ENCODE measurements around the gene NFKB1.

NFKB1 gene

DNA sequence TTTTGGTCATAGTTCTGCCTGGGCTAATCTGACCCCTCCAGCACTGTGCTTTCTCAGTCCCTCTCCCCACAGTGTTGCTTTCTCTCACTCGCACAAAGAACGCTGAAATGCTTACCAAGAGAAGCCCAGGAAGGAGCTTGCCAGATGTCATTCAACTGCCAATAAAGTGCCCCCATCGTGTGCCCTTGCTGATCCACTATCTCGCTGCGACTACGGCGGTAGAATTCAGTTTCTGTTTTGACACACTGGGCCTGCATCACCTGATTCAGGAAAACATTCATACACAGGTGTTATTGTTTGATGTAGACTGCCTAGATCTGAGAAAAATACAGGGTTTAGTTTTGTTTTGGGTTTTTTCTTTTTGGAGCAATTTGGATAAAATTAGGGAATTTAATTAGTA is 138.4 kb downstream of the NFKB1 start:
- POLR2A ChIA-PET, result interaction anchor here (2.5 kb wide), 1 partner anchor 187 kb away, joined by 9 read pairs; the partner anchor contains the start of gene UBE2D3
- CTCF ChIA-PET, result no interaction called here
- no peak for DNase-seq (ENCODE audit: low read depth, low spot score)
- TF ChIP-seq, protein P1, sequence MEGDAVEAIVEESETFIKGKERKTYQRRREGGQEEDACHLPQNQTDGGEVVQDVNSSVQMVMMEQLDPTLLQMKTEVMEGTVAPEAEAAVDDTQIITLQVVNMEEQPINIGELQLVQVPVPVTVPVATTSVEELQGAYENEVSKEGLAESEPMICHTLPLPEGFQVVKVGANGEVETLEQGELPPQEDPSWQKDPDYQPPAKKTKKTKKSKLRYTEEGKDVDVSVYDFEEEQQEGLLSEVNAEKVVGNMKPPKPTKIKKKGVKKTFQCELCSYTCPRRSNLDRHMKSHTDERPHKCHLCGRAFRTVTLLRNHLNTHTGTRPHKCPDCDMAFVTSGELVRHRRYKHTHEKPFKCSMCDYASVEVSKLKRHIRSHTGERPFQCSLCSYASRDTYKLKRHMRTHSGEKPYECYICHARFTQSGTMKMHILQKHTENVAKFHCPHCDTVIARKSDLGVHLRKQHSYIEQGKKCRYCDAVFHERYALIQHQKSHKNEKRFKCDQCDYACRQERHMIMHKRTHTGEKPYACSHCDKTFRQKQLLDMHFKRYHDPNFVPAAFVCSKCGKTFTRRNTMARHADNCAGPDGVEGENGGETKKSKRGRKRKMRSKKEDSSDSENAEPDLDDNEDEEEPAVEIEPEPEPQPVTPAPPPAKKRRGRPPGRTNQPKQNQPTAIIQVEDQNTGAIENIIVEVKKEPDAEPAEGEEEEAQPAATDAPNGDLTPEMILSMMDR (IDR thresholded peaks at IDR 0.05; ENCODE audit: insufficient read depth, low read length, missing control alignments), result no peak
- H3K4me3 ChIP-seq (ENCODE audit: low read depth, low read length), result no peak overlapping the region

- CTCF ChIA-PET, result interaction anchor here (0.8 kb wide), 1 partner anchor 25 kb away, joined by 3 read pairs; no protein-coding TSS in a partner anchor
- POLR2A ChIA-PET, result interaction anchor here (2.5 kb wide), 1 partner anchor 186 kb away, joined by 9 read pairs; the partner anchor contains the start of gene UBE2D3
- DNase-seq (ENCODE audit: low read depth, low spot score), result no peak
- H3K4me3 ChIP-seq (ENCODE audit: low read depth, low read length), result no peak overlapping the region
- TF ChIP-seq, protein P1 (IDR thresholded peaks at IDR 0.05; ENCODE audit: insufficient read depth, low read length, missing control alignments), result no peak
Observed at GRCh38 chr4:102640669-102641068, 139.5 kb downstream of the NFKB1 start.

DNA sequence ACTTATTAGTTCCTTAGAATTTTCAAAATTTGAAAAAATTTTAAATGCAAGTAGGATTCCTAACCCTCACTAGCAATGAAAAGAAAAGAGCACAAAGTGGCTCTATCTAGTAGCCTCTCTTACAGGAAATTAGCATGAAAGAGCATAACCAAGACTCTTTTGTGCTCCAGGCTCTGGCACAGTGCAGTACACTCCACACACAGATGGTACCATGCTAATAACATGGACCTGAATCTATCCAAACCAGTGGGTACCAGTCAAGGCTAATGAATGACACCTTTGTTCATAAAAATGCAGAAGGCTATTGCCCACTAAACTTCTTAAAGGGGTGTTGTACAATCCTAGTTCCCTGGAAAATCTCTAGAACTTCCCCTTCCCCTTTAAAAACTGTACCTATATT is 140.6 kb downstream of the NFKB1 start:
- DNase-seq (ENCODE audit: low read depth, low spot score), result no peak
- CTCF ChIA-PET, result no interaction called here
- POLR2A ChIA-PET, result no interaction called here
- TF ChIP-seq, protein P1 (IDR thresholded peaks at IDR 0.05; ENCODE audit: insufficient read depth, low read length, missing control alignments), result no peak
- no peak overlapping the region for H3K4me3 ChIP-seq (ENCODE audit: low read depth, low read length)

- no peak for DNase-seq (ENCODE audit: low read depth, low spot score)
- ChIA-PET POLR2A (interaction anchor here (1.0 kb wide), 1 partner anchor 22 kb away, joined by 3 read pairs; no protein-coding TSS in a partner anchor), CTCF (interaction anchor here (0.8 to 1.0 kb wide), 2 partner anchors 11 to 364 kb away, joined by 3 to 4 read pairs; no protein-coding TSS in a partner anchor)
- no peak overlapping the region for H3K4me3 ChIP-seq (ENCODE audit: low read depth, low read length)
- TF ChIP-seq, protein P1 (IDR thresholded peaks at IDR 0.05; ENCODE audit: insufficient read depth, low read length, missing control alignments), result no peak
Observed at GRCh38 chr4:102642631-102643298, 141.6 kb downstream of the NFKB1 start.

- no peak for DNase-seq (ENCODE audit: low read depth, low spot score)
- CTCF ChIA-PET, result no interaction called here
- H3K4me3 ChIP-seq (ENCODE audit: low read depth, low read length), result no peak overlapping the region
- POLR2A ChIA-PET, result no interaction called here
- TF ChIP-seq, protein P1 (IDR thresholded peaks at IDR 0.05; ENCODE audit: insufficient read depth, low read length, missing control alignments), result no peak
Observed at GRCh38 chr4:102647117-102647516, 146.0 kb downstream of the NFKB1 start.

GRCh38 chr4:102657206-102657605 is 156.0 kb downstream of the NFKB1 start:
- DNase-seq (ENCODE audit: low read depth, low spot score), result no peak
- TF ChIP-seq, protein P1 (IDR thresholded peaks at IDR 0.05; ENCODE audit: insufficient read depth, low read length, missing control alignments), result no peak
- CTCF ChIA-PET, result no interaction called here
- H3K4me3 ChIP-seq (ENCODE audit: low read depth, low read length), result no peak overlapping the region
- POLR2A ChIA-PET, result no interaction called here

Data from AG04449 (cell line).